DMS53 treated with DMSO at 0.1 percent for 48 hours (cell line): ENCODE results near the gene BSN.
"Not testable (repeated sequence)": the region's sequence is repeated elsewhere in the genome, so short reads cannot be mapped to it uniquely, and the experiment has no call there.

Source experiments
- DNase-seq: peaks from one replicate; lab custom pipeline; 2025; ENCODE audit not compliant: unreplicated experiment; lab: John Stamatoyannopoulos, UW

BSN gene

GRCh38 chr3:49535971-49536874 lies 18.1 kb upstream of the BSN start:
- no peak for DNase-seq

- DNase-seq, result no peak
Observed at GRCh38 chr3:49536875-49537533, 17.3 kb upstream of the BSN start.

GRCh38 chr3:49539659-49540560 lies 14.4 kb upstream of the BSN start:
- DNase-seq, result peak; percentile 46

GRCh38 chr3:49552087-49552486 lies 2.2 kb upstream of the BSN start:
- no peak for DNase-seq

- no peak for DNase-seq
Observed at GRCh38 chr3:49553324-49553691, 969 bp upstream of the BSN start.

GRCh38 chr3:49554633-49555265 lies 472 bp downstream of the BSN start:
- no peak for DNase-seq

- DNase-seq, result no peak
Observed at GRCh38 chr3:49556500-49557275, 2.4 kb downstream of the BSN start.

- no peak for DNase-seq
Observed at GRCh38 chr3:49563040-49563578, 8.8 kb downstream of the BSN start.

- DNase-seq, result no peak
Observed at GRCh38 chr3:49563766-49564165, 9.5 kb downstream of the BSN start.

- no peak for DNase-seq
Observed at GRCh38 chr3:49566312-49566711, 12.0 kb downstream of the BSN start.

- DNase-seq, result no peak
Observed at GRCh38 chr3:49567406-49567805, 13.1 kb downstream of the BSN start.

GRCh38 chr3:49568965-49569364 lies 14.7 kb downstream of the BSN start:
- DNase-seq, result no peak

GRCh38 chr3:49570028-49570654 lies 15.9 kb downstream of the BSN start:
- DNase-seq, result no peak

GRCh38 chr3:49582177-49582576 lies 27.9 kb downstream of the BSN start:
- no peak for DNase-seq

- DNase-seq, result not testable (repeated sequence)
Observed at GRCh38 chr3:49585261-49585755, 31.0 kb downstream of the BSN start.

- DNase-seq, result no peak
Observed at GRCh38 chr3:49591615-49592014, 37.3 kb downstream of the BSN start.

GRCh38 chr3:49593041-49593440 lies 38.8 kb downstream of the BSN start:
- no peak for DNase-seq

GRCh38 chr3:49600781-49601180 lies 46.5 kb downstream of the BSN start:
- DNase-seq, result no peak

GRCh38 chr3:49601358-49602048 lies 47.2 kb downstream of the BSN start:
- no peak for DNase-seq
